ENCODE data around the gene MUSTN1.

GRCh38 chr3:52801839-52802238, 33.0 kb downstream of the MUSTN1 start:
- TF ChIP-seq CTCF (conservative IDR thresholded peaks at IDR 0.05) = no peak
- TF ChIP-seq ZFX (IDR thresholded peaks at IDR 0.05) = no peak
